GM18520 (cell line): ENCODE results near the gene UHRF1.
"Not testable (repeated sequence)": the region's sequence is repeated elsewhere in the genome, so short reads cannot be mapped to it uniquely, and the experiment has no call there.

ENCODE experiments used
- ATAC-seq: cut with Tn5 transposase; IDR thresholded peaks from one replicate; pipeline ENCODE4 v1.9.1; 2021; ENCODE audit not compliant: unreplicated experiment

The UHRF1 gene

GRCh38 chr19:4909156-4909896 lies at the start of gene UHRF1:
TSS of gene UHRF1 (plus strand) at chr19:4909501. CDS start at chr19:4910886, 1,385 bp downstream.
- no peak for ATAC-seq

- no peak for ATAC-seq
Observed at GRCh38 chr19:4859697-4860096, 49.6 kb upstream of the UHRF1 start.

- no peak for ATAC-seq
Observed at GRCh38 chr19:4861147-4861546, 48.2 kb upstream of the UHRF1 start.

- no peak for ATAC-seq
Observed at GRCh38 chr19:4866595-4867424, 42.5 kb upstream of the UHRF1 start.

GRCh38 chr19:4867534-4868285 lies 41.6 kb upstream of the UHRF1 start, which contains the start of gene PLIN3:
TSS of gene PLIN3 (minus strand) at chr19:4867667. CDS start at chr19:4861394, 6,273 bp downstream.
- ATAC-seq, result peak; percentile 69

GRCh38 chr19:4868286-4868834 lies 40.9 kb upstream of the UHRF1 start:
- ATAC-seq, result no peak

- ATAC-seq, result no peak
Observed at GRCh38 chr19:4870025-4870700, 39.1 kb upstream of the UHRF1 start.

- ATAC-seq, result no peak
Observed at GRCh38 chr19:4871711-4872110, 37.6 kb upstream of the UHRF1 start.

- no peak for ATAC-seq
Observed at GRCh38 chr19:4873930-4874329, 35.4 kb upstream of the UHRF1 start.

GRCh38 chr19:4877753-4878490 lies 31.4 kb upstream of the UHRF1 start:
- no peak for ATAC-seq

- no peak for ATAC-seq
Observed at GRCh38 chr19:4878491-4878968, 30.8 kb upstream of the UHRF1 start.

- no peak for ATAC-seq
Observed at GRCh38 chr19:4879041-4879440, 30.3 kb upstream of the UHRF1 start.

GRCh38 chr19:4882874-4883273 lies 26.4 kb upstream of the UHRF1 start:
- ATAC-seq, result not testable (repeated sequence)

GRCh38 chr19:4884993-4885392 lies 24.3 kb upstream of the UHRF1 start:
- ATAC-seq, result not testable (repeated sequence)

GRCh38 chr19:4887803-4888202 lies 21.5 kb upstream of the UHRF1 start:
- not testable (repeated sequence) for ATAC-seq

- ATAC-seq, result no peak
Observed at GRCh38 chr19:4889034-4889815, 20.1 kb upstream of the UHRF1 start.

- ATAC-seq, result no peak
Observed at GRCh38 chr19:4891066-4891465, 18.2 kb upstream of the UHRF1 start.

GRCh38 chr19:4892962-4893361 lies 16.3 kb upstream of the UHRF1 start:
- not testable (repeated sequence) for ATAC-seq

GRCh38 chr19:4896372-4896771 lies 12.9 kb upstream of the UHRF1 start:
- ATAC-seq, result no peak
